HG03139 (cell line): Measurements from ENCODE around the gene TFPI.
"Not testable (repeated sequence)": the region's sequence is repeated elsewhere in the genome, so short reads cannot be mapped to it uniquely, and the experiment has no call there.

Experiments used
- ATAC-seq: cut with Tn5 transposase; IDR thresholded peaks from one replicate; pipeline ENCODE4 v1.9.1; 2021; ENCODE audit not compliant: unreplicated experiment

TFPI gene

GRCh38 chr2:187529248-187529976, 24.8 kb downstream of the TFPI start:
- ATAC-seq: no peak

- ATAC-seq: no peak
These were observed 26.2 kb downstream of the TFPI start for GRCh38 chr2:187528042-187528441.

GRCh38 chr2:187527262-187527661, 27.0 kb downstream of the TFPI start:
- ATAC-seq: no peak

GRCh38 chr2:187526792-187527191, 27.4 kb downstream of the TFPI start:
- ATAC-seq: no peak

GRCh38 chr2:187525163-187525900, 28.9 kb downstream of the TFPI start:
- ATAC-seq: no peak

- no peak for ATAC-seq
These were observed 30.9 kb downstream of the TFPI start for GRCh38 chr2:187523325-187523724.

- ATAC-seq: no peak
These were observed 34.1 kb downstream of the TFPI start for GRCh38 chr2:187520121-187520624.

- ATAC-seq: no peak
These were observed 34.7 kb downstream of the TFPI start for GRCh38 chr2:187519419-187520120.

GRCh38 chr2:187517750-187518361, 36.4 kb downstream of the TFPI start:
- not testable (repeated sequence) for ATAC-seq

GRCh38 chr2:187516630-187517510, 37.4 kb downstream of the TFPI start:
- not testable (repeated sequence) for ATAC-seq

GRCh38 chr2:187514930-187515329, 39.3 kb downstream of the TFPI start:
- ATAC-seq: no peak

GRCh38 chr2:187514235-187514829, 39.9 kb downstream of the TFPI start:
- not testable (repeated sequence) for ATAC-seq

- ATAC-seq: not testable (repeated sequence)
These were observed 40.6 kb downstream of the TFPI start for GRCh38 chr2:187513460-187514234.

GRCh38 chr2:187511356-187512315, 42.6 kb downstream of the TFPI start:
- no peak for ATAC-seq

GRCh38 chr2:187510419-187511355, 43.5 kb downstream of the TFPI start:
- ATAC-seq: not testable (repeated sequence)

GRCh38 chr2:187509667-187510417, 44.4 kb downstream of the TFPI start:
- ATAC-seq: no peak
